GM18505 (cell line): ENCODE results near the gene RFC1.

Experiments
- ATAC-seq: cut with Tn5 transposase; IDR thresholded peaks from one replicate; pipeline ENCODE4 v1.9.1; 2021; ENCODE audit not compliant: unreplicated experiment
- POLR2A ChIP-seq: IDR thresholded peaks from 4 replicates; pipeline ENCODE4 v1.6.1; 2011; ENCODE audit warnings: borderline replicate concordance; ENCODE audit not compliant: insufficient read depth, insufficient read length; ENCODE audit errors: extremely low read depth

The RFC1 gene

GRCh38 chr4:39339968-39340367 is 26.2 kb downstream of the RFC1 start:
- ATAC-seq = no peak
- no peak for TF ChIP-seq POLR2A

- no peak for TF ChIP-seq POLR2A
These were observed 28.3 kb downstream of the RFC1 start for GRCh38 chr4:39337841-39338240.

GRCh38 chr4:39335566-39335965 is 30.6 kb downstream of the RFC1 start:
- no peak for ATAC-seq
- no peak for TF ChIP-seq POLR2A

More at GRCh38 chr4:39337841-39338240, 28.3 kb downstream of the RFC1 start:
- no peak for ATAC-seq

GRCh38 chr4:39331191-39331590 is 35.0 kb downstream of the RFC1 start:
- ATAC-seq = no peak
- TF ChIP-seq POLR2A = no peak

GRCh38 chr4:39330353-39330752 is 35.8 kb downstream of the RFC1 start:
- TF ChIP-seq POLR2A = no peak
- no peak for ATAC-seq

- no peak for TF ChIP-seq POLR2A
- ATAC-seq = no peak
These were observed 39.6 kb downstream of the RFC1 start for GRCh38 chr4:39326468-39326977.

- TF ChIP-seq POLR2A = no peak
- ATAC-seq = no peak
These were observed 41.1 kb downstream of the RFC1 start for GRCh38 chr4:39324897-39325613.

GRCh38 chr4:39324446-39324845 is 41.7 kb downstream of the RFC1 start:
- no peak for ATAC-seq
- TF ChIP-seq POLR2A = no peak

GRCh38 chr4:39323821-39324220 is 42.3 kb downstream of the RFC1 start:
- no peak for TF ChIP-seq POLR2A
- ATAC-seq = no peak

- TF ChIP-seq POLR2A = no peak
- no peak for ATAC-seq
These were observed 45.6 kb downstream of the RFC1 start for GRCh38 chr4:39320381-39321115.

- TF ChIP-seq POLR2A = no peak
- ATAC-seq = no peak
These were observed 46.5 kb downstream of the RFC1 start for GRCh38 chr4:39319676-39320075.

- ATAC-seq = no peak
- no peak for TF ChIP-seq POLR2A
These were observed 53.3 kb downstream of the RFC1 start for GRCh38 chr4:39312816-39313215.

- no peak for ATAC-seq
These were observed 57.6 kb downstream of the RFC1 start for GRCh38 chr4:39308611-39309010.

More at GRCh38 chr4:39308611-39309010, 57.6 kb downstream of the RFC1 start:
- TF ChIP-seq POLR2A = no peak
